AG10803 (cell line): Measurements from ENCODE around the gene ADCY10.
A peak's percentile ranks its signal among the peaks of the same experiment; 100 is the strongest.

Experiments used
- DNase-seq: peaks from one replicate; pipeline ENCODE4 v3.0.0; 2010; ENCODE audit warnings: low read depth
- H3K4me3 ChIP-seq: 2 replicates; pipeline ENCODE4 v1.5.1; 2011; ENCODE audit warnings: mild to moderate bottlenecking, low read length, control low read depth
- CTCF ChIP-seq: conservative IDR thresholded peaks from 2 replicates; pipeline ENCODE4 v1.5.1; 2011; ENCODE audit warnings: mild to moderate bottlenecking, low read length, control low read depth, inconsistent platforms

The ADCY10 gene

GRCh38 chr1:167940264-167940663 is 26.3 kb upstream of the ADCY10 start:
- no peak overlapping the region for H3K4me3 ChIP-seq
- DNase-seq = no peak
- TF ChIP-seq CTCF = no peak

- no peak for DNase-seq
- H3K4me3 ChIP-seq = peak overlapping the region; percentile 85
- TF ChIP-seq CTCF = no peak
Measured at GRCh38 chr1:167938080-167938636, 24.2 kb upstream of the ADCY10 start.

GRCh38 chr1:167937709-167938010 is 23.7 kb upstream of the ADCY10 start:
- TF ChIP-seq CTCF = no peak
- H3K4me3 ChIP-seq = peak overlapping the region; percentile 85
- DNase-seq = no peak

- DNase-seq = peak; percentile 69
- peak within 1 kb of the TSS; percentile 85 for H3K4me3 ChIP-seq
- no peak for TF ChIP-seq CTCF
Measured at GRCh38 chr1:167936930-167937708, 23.2 kb upstream of the ADCY10 start, which contains the start of gene MPC2. MPC2 (minus strand) TSS chr1:167937072; CDS start chr1:167935841, 1,231 bp downstream.

- DNase-seq = peak; percentile 99
- no peak for TF ChIP-seq CTCF
- peak within 1 kb of the TSS; percentile 85 for H3K4me3 ChIP-seq
Measured at GRCh38 chr1:167936068-167936929, 22.4 kb upstream of the ADCY10 start, which contains the start of gene DCAF6. DCAF6 (plus strand) TSS chr1:167936683; CDS start chr1:167936912, 229 bp downstream.

GRCh38 chr1:167935216-167936067 is 21.5 kb upstream of the ADCY10 start:
- no peak for TF ChIP-seq CTCF
- DNase-seq = peak; percentile 37
- H3K4me3 ChIP-seq = peak overlapping the region; percentile 85
